NCI-H146 treated with DMSO at 0.1 percent for 48 hours (cell line): ENCODE data around the gene RABGGTB.
"Not testable (repeated sequence)": the region's sequence is repeated elsewhere in the genome, so short reads cannot be mapped to it uniquely, and the experiment has no call there.

Experiments used
- DNase-seq: peaks from one replicate; lab custom pipeline; 2025; ENCODE audit not compliant: unreplicated experiment; lab: John Stamatoyannopoulos, UW

The RABGGTB gene

DNA sequence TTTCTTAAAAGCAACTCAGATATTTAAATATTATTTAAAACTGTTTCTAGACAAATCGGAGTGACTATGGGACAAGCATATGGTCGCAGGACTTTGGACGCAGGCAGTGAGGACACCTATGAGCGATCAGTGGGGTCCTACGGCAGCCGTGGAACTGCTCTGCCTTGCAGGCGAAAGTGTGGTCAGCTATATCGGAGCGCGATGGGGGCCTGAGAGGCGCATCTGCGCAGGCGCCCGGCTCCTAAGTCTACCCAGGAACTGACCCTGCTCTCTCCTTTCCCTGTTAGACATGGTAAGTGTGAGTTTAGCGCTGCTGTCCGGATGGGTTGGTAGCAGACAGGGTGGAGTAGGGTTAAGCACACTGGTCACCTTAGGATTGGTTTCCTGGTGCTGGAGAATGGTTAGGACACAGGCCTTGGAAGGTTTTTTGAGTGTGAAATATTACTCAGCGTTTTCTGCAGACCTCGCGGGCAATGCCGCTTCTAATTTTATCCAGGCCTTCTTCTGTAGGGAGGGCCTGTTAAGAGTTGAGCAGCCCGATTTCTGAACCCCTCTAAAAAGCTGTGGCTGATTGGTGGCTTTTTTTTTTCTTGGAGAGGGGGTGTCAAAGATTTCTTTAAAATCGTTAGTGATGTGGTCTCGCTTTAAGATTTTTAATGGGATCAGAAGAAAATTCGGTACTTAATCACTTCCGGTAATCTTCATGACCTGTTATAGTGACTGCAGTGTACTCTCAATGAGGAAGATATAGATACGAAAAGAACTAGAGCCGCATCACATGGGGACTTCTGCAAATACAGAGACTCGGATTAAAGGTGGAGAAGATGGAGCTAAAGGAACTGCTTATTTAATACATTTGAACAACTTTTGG, at the start of gene RABGGTB:
Gene RABGGTB, plus strand, starts transcription at position 274 of the 871 bp plus-strand sequence. Its CDS starts 16 bp downstream, at position 290.
- DNase-seq: peak; percentile 94

DNA sequence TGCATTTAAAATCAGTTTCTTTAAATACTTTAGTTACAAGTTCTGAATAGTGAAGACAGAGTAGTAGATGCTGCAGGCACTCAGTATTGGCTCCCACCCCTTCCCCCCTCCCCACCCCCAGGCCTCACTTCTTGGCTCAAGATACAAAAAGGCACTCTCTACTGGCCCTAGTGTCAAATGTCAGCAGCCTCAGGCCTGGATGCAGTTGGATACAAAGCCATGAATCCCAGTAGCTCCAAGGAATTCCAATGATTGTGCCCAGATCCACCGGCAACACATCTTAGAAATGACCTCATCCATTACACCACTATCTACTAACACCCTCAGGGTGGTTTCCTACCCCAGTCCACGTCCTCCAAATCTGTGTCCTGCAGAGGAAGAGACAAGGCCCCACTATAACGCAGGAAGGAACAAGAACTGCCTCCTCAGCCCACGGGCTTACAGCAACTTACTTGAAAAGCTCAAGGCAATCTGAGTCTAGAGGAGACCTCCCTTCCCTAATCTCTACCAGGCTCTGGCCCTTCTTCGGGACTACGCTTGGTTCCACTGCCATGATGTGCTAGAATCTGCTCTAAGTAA, 43.9 kb upstream of the RABGGTB start:
- DNase-seq: no peak

DNA sequence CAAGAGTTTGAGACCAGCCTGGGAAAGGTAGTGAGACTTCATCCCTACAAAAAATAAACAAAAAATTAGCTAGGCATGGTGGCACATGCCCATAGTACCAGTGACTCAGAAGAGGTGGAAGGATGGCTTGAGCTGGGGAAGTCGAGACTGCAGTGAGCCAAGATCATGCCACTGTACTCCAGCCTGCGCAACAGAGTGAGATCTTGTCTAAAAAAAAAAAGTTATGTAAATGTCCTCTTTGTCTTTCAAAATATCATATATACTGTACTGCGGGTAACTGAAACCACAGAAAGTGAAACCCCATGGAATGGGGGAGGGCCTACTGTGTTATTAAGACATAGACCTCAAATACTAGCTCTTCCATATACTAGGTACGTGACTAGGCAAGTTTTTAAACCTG, 40.8 kb upstream of the RABGGTB start:
- no peak for DNase-seq

DNA sequence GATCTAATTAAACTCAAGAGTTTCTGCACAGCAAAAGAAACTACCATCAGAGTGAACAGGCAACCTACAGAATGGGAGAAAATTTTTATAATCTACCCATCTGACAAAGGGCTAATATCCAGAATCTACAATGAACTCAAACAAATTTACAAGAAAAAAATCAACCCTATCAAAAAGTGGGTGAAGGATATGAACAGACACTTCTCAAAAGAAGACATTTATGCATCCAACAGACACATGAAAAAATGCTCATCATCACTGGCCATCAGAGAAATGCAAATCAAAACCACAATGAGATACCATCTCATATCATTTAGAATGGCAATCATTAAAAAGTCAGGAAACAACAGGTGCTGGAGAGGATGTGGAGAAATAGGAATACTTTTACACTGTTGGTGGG, 28.8 kb upstream of the RABGGTB start:
- DNase-seq: not testable (repeated sequence)

DNA sequence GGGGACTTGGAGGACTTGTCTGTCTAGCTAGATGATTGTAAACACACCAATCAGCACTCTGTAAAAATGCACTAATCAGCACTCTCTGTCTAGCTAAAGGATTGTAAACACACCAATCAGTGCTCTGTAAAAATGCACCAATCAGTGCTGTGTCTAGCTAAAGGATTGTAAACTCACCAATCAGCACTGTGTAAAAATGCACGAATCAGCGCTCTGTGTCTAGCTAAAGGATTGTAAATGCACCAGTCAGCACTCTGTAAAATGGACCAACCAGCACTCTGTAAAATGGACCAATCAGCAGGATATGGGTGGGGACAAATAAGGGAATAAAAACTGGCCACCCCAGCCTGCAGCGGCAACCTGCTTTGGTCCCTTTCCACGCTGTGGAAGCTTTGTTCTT, 27.5 kb upstream of the RABGGTB start:
- not testable (repeated sequence) for DNase-seq

DNA sequence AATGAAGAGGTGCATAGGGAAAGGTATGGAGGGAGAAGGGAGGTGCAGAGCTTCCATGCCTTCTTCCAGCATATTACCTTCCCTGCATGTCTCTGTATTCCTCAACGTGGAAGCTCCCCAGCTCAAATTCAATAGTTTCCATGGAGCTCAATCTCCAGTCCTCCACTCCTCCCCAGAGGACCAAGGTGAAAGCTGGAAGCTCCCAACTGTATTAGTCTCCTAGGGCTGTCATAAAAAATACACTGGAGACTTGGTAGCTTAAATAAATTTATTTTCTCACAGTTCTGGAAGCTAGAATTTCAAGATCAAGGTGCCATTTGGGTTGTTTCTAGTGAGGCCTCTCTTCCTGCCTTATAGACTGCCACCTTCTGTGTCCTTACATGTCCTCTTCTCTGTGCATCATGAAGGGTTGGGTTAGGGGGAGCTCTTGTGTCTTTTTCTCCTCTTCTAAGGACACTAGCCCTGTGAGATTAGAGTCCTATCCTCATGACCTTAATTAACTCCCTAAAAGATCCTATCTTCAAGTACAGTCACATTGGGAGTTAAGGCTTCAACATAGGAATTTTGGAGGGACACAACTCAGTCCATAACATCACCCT, 21.9 kb upstream of the RABGGTB start:
- DNase-seq: no peak

DNA sequence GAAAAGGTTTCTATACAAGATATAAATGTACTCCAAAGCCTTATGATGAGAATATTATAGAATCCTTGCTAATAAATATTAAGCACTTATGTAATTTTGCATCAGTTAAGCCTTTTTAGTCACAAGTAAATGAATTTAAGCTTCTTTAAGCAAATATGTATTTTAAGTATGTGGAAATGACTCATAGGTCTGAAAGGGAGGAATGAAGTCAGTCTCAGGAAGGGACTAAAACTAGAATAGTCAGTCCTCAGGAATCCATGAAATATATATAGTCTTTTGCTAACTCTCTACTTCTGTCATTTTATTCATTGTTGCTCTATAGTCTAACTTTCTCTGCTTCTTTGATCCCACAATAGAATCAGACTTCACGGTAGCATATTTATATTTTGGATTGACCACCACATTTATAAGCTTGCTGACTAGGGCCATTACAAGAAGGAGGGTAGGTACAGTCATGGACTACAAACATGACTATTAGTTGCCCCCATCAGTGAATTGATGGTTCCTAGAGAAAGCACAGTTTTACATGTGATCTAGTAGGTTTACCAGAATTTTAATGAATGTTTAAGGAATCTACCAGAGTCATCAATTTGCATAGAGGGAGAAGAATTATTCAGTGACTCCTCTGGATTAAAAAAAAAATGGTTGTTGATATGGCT, 20.2 kb upstream of the RABGGTB start:
- no peak for DNase-seq

DNA sequence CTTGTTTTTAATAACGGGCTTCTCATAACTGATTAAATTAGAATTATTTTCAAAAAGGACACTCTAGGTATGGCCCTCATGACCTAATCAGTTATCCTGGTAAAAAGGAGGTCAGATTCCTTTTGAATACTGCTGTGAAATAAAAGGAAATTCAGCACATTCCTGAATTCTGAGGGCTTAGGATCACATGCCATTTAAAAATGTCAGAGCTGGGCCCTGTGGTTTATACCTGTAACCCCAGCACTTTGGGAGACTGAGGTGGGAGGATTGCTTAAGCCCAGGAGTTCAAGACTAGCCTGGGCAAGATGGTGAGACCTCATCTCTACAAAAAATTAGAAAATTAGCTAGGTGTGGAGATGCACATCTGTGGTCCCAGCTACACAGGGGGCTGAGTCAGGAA, 18.0 kb upstream of the RABGGTB start:
- no peak for DNase-seq

DNA sequence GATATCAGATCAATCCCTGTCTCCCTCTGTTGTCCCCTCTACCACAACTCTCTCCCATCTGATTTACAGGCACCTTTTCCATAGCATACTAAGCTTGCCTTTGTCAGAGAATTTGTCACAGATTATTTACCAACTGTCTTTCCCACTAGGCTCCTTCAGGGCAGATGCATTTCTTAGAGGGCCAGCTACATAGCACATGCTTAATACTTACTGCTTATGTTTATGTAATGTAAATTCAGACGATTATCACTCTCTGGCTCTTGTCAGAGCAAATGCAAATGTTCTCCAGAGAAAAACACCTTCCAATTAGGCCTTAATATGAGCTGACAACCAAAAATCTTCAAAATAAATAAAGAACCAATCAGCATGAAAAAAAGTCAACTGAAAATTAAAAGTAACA, 15.3 kb upstream of the RABGGTB start:
- no peak for DNase-seq

DNA sequence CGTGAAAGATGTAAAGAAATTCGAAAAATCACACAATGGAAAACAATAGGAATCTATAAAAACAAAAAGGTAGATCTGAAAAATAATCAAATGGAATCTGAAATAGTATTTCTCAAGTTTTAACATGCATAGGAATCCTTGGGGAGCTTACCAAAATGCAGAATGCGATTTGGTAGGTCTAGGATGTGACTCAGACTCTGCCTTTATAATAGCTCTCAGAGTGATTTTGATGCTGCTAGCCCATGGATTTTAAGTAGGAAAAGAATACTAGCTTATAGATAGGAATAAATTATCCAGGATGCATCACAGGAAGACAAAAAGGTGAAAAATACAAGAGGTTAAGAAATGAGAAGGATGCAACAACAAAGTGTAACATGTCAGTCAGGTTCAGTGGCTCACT, 14.1 kb upstream of the RABGGTB start:
- no peak for DNase-seq

DNA sequence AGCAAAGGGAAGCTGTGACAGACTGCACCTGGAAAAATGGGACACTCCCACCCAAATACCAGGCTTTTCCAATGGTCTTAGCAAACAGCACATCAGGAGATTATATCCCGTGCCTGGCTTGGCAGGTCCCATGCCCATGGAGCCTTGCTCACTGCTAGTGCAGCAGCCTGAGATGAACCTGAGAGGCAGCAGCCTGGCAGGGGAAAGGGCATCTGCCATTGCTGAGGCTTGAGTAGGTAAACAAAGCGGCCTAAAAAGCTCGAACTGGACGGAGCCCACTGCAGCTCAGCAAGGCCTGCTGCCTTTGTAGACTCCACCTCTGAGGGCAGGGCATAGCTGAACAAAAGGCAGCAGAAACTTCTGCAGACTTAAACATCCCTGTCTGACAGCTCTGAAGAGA, 8.2 kb upstream of the RABGGTB start:
- not testable (repeated sequence) for DNase-seq

DNA sequence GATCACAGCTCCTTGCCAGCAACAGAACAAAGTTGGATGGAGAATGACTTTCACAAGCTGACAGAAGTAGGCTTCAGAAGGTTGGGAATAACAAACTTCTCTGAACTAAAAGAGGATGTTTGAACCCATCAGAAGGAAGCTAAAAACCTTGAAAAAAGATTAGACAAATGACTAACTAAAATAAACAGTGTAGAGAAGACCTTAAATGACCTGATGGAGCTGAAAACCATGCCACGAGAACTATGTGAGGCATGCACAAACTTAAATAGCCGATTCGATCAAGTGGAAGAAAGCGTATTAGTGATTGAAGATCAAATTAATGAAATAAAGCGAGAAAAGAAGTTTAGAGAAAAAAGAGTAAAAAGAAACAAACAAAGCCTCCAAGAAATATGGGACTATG, 7.4 kb upstream of the RABGGTB start:
- not testable (repeated sequence) for DNase-seq

DNA sequence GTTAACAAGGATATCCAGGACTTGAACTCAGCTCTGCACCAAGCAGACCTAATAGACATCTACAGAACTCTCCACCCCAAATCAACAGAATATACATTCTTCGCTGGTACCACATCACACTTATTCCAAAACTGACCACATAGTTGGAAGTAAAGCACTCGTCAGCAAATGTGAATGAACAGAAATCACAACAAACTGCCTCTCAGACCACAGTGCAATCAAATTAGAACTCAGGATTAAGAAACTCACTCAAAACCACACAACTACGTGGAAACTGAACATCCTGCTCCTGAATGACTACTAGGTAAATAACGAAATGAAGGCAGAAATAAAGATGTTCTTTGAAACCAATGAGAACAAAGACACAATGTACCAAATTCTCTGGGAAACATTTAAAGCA, 5.9 kb upstream of the RABGGTB start:
- DNase-seq: not testable (repeated sequence)

DNA sequence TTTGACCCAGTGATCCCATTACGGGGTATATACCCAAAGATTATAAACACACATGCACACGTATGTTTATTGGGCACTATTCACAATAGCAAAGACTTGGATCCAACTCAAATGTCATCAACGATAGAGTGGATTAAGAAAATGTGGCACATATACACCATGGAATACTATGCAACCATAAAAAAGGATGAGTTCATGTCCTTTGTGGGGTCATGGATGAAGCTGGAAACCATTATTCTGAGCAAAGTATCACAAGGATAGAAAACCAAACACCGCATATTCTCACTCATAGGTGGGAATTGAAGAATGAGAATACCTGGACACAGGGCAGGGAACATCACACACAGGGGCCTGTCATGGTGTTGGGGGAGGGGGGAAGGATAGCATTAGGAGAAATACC, 2.1 kb upstream of the RABGGTB start:
- DNase-seq: not testable (repeated sequence)

DNA sequence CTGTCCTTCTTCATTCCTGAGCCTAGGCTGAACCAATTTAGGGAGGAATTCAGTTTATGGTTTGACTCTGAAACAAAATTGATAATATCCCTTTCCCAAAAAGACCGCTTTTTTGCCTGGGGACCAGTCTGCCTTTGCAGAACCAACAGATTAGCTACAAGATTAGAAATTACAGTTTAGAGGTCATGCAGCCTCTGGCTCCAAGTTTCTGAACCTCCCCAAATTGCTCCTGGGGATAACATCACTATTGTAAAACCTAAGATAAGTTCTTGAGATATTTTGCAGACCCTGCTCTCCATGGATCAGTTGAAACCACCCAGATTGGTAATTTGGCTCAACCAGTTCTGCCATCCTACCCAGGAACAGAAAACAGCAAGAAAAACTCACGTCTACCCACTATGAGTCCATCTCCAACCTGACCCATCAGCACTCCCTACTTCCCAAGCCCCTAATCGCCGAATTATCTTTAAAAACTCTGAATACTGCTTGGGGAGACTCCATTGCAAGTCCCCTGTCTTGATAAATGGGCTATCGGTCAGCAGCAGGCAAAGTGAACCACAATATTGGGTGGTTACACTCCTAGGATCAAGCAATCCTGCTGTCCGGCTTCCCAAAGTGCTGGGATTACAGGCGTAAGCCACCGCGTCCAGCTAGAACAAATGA, 605 bp upstream of the RABGGTB start:
- DNase-seq: no peak

DNA sequence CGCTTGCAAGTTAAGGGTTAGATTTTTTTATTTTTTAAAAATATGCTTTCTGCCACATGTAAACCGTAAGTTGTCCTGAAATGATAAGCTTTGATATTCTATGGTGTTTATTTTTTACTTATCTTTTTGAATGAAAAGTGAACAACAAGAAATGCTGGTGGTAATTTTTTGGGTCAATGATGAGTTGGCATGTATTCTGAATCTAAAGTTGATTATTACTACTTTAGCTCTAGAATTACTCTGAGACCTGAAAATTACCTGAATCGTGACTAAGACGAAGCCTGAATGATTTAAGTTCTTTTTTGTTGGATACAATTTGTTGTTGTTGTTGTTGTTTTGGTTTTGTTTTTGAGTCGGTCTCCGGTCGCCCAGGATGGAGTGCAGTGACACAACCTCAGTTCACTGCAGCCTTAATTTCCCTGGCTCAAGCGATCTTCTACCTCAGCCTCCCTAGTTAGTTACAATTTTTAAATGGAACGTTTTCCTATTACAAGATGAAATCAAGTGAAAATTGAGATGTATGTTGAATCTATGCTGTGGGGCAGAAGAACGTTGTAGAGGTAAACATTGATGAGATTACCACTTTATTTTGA, 941 bp downstream of the RABGGTB start:
- no peak for DNase-seq

DNA sequence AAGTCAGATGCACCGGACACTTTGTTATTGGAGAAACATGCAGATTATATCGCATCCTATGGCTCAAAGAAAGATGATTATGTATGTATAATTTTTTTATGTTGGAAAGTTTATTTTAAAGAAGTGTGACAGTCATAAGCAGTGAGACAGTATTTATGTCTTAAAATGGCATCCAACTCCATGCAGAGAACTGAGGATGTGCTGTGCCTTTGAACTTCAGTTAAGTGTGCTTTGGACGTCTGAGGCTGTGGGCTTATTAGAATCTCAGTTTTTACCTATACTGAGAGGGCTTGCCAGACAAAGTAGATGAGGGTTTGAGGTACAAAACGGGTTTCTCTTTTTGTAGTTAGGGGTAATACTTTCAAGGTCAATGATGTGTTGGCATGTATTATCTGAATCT, 1.5 kb downstream of the RABGGTB start:
- no peak for DNase-seq

DNA sequence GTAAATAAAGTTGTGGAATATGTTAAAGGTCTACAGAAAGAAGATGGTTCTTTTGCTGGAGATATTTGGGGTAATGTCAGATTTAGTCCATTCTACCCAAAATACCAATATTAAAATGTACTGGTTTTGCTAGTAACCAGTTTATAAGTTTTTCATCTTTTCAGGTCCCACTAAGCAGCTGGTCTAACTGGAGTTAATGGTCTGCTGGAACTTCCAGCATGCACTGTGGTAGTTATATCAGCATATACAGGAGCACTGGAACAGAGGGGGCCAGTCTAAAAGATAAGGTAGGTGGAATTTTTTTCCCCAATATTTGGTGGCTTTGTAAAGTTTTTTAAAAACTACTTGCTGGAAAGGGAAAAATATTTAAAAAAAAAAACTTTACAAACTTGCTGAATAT, 3.9 kb downstream of the RABGGTB start:
- no peak for DNase-seq

DNA sequence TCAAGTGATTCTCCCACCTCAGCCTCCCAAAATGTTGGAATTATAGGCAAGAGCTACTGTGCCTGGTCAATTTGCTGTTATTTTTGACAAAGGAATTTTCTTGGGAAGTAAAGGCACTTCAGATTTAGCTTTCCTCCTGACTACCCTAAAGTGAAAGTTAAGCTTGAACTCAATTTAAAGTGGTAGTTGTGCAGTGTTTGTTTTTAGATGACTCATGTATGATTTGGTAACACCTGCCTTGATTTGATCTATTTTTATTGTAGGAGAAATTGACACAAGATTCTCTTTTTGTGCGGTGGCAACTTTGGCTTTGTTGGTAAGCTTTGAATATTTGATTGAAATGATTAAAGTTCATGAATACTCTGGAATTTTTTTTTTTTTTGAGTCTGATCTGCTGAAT, 5.0 kb downstream of the RABGGTB start:
- peak; percentile 10 for DNase-seq

DNA sequence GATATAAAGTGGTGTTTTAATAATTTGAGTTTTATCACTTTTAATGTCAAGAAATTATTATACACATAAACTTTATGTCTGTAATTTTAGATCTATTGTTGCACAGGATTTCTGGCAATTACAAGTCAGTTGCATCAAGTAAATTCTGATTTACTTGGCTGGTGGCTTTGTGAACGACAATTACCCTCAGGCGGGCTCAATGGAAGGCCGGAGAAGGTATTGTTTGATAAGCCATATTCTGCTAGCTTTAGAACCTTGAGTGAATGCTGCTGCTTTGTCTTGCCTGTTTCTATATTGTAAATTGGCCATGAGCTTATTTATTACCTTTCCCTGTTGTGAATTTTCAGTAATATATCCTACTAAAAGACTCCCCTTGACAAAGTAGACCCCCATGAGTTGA, 6.0 kb downstream of the RABGGTB start:
- no peak for DNase-seq

DNA sequence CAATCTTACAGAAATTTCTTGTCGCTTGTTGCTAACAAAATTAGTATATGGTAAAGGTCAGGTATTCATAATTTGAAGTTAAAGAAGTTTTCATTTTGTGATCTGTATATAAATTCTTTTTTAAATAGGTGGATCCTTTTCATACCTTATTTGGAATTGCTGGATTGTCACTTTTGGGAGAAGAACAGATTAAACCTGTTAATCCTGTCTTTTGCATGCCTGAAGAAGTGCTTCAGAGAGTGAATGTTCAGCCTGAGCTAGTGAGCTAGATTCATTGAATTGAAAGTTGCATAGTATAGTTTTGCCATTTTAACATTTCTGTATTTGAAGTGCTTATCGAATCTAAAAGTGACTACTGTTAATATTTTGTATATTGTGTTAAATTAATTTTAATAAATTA, 8.3 kb downstream of the RABGGTB start:
- DNase-seq: no peak
